Activated CD4-positive, alpha-beta T cell treated with anti-CD3 and anti-CD28 coated beads, Interleukin-2, amount 50 U/mL, for 24 hours (primary cell): ENCODE results near the gene GPR135.
A peak's percentile ranks its signal among the peaks of the same experiment; 100 is the strongest.
"Not testable (repeated sequence)": the region's sequence is repeated elsewhere in the genome, so short reads cannot be mapped to it uniquely, and the experiment has no call there.

Source experiments
- DNase-seq, 2 donors: peaks; one replicate each; pipeline ENCODE4 v3.0.0-alpha.2; 2020; ENCODE audit warnings: low read depth in 1 of 2, low spot score in 1 of 2

Gene GPR135

GRCh38 chr14:59475709-59476108 is 10.5 kb upstream of the GPR135 start:
- DNase-seq: no peak

- no peak for DNase-seq
These were observed 9.0 kb upstream of the GPR135 start for GRCh38 chr14:59474172-59474571.

GRCh38 chr14:59464486-59465315 is 479 bp downstream of the GPR135 start:
- peak; percentile 19 to 26 for DNase-seq

GRCh38 chr14:59463787-59464485 is 1.2 kb downstream of the GPR135 start:
- peak; percentile 6 for DNase-seq

- no peak for DNase-seq
These were observed 3.3 kb downstream of the GPR135 start for GRCh38 chr14:59461891-59462290.

- no peak for DNase-seq
These were observed 4.8 kb downstream of the GPR135 start for GRCh38 chr14:59460378-59460777.

- DNase-seq: no peak
These were observed 6.7 kb downstream of the GPR135 start for GRCh38 chr14:59458486-59458885.

- no peak for DNase-seq
These were observed 9.8 kb downstream of the GPR135 start for GRCh38 chr14:59455411-59455810.

GRCh38 chr14:59454139-59454538 is 11.0 kb downstream of the GPR135 start:
- no peak for DNase-seq

GRCh38 chr14:59451849-59452248 is 13.3 kb downstream of the GPR135 start:
- DNase-seq: no peak

GRCh38 chr14:59450716-59451115 is 14.5 kb downstream of the GPR135 start:
- no peak for DNase-seq

GRCh38 chr14:59448673-59449072 is 16.5 kb downstream of the GPR135 start:
- not testable (repeated sequence) for DNase-seq

GRCh38 chr14:59439256-59439965 is 25.8 kb downstream of the GPR135 start:
- DNase-seq: no peak

- DNase-seq: no peak
These were observed 27.0 kb downstream of the GPR135 start for GRCh38 chr14:59438195-59438647.

- DNase-seq: no peak
These were observed 29.2 kb downstream of the GPR135 start for GRCh38 chr14:59435987-59436386.

GRCh38 chr14:59435101-59435500 is 30.1 kb downstream of the GPR135 start:
- DNase-seq: no peak

GRCh38 chr14:59429790-59430189 is 35.4 kb downstream of the GPR135 start:
- no peak for DNase-seq

GRCh38 chr14:59428581-59429012 is 36.6 kb downstream of the GPR135 start:
- no peak for DNase-seq

- no peak for DNase-seq
These were observed 37.3 kb downstream of the GPR135 start for GRCh38 chr14:59427653-59428580.

GRCh38 chr14:59425322-59425935 is 39.8 kb downstream of the GPR135 start:
- DNase-seq: no peak
